ENCODE results near the gene TMEM202. TPM values are rescaled to one million over a fixed set of nuclear protein-coding genes. Genes with fewer than 3 reads are reported as not detected.
"Not testable (repeated sequence)": the region's sequence is repeated elsewhere in the genome, so short reads cannot be mapped to it uniquely, and the experiment has no call there.

Gene TMEM202
- total RNA-seq, 4 donors from 2014 or later = not detected

- TF ChIP-seq EP300 (IDR thresholded peaks at IDR 0.05) (no peak), POLR2AphosphoS5 (IDR thresholded peaks at IDR 0.05) (no peak), POLR2A (IDR thresholded peaks at IDR 0.05) (no peak), CTCF (IDR thresholded peaks at IDR 0.05) (no peak)
- Histone ChIP-seq H3K27me3 (peaks cover 4% of the 10 kb centered on the region), H3K4me3 (no peak overlapping the region), H3K9me3 (no peaks in the 10 kb centered on the region), H3K4me1 (peaks cover 24% of the 10 kb centered on the region), H3K36me3 (no peaks in the 10 kb centered on the region), H3K27ac (no peak overlapping the region)
- WGBS = 62% methylated on average over 2 of the region's 2 CpGs
- DNase-seq (ENCODE audit: low spot score in 2 of 2) = no peak
These were observed 18.2 kb upstream of the TMEM202 start for GRCh38 chr15:72379856-72380430.

GRCh38 chr15:72380743-72381142 lies 17.4 kb upstream of the TMEM202 start:
- no peak for TF ChIP-seq EP300 (IDR thresholded peaks at IDR 0.05)
- no peaks in the 10 kb centered on the region for H3K36me3 ChIP-seq
- H3K27me3 ChIP-seq = peaks cover 4% of the 10 kb centered on the region
- H3K9me3 ChIP-seq = no peaks in the 10 kb centered on the region
- DNase-seq (ENCODE audit: low spot score in 2 of 2) = no peak
- WGBS = 82% methylated on average over 4 of the region's 4 CpGs
- no peak overlapping the region for H3K27ac ChIP-seq
- H3K4me1 ChIP-seq = peaks cover 16% of the 10 kb centered on the region
- H3K4me3 ChIP-seq = no peak overlapping the region

GRCh38 chr15:72382146-72382545 lies 16.0 kb upstream of the TMEM202 start:
- TF ChIP-seq EP300 (IDR thresholded peaks at IDR 0.05) (no peak), CTCF (IDR thresholded peaks at IDR 0.05) (no peak), POLR2A (IDR thresholded peaks at IDR 0.05) (no peak), POLR2AphosphoS5 (IDR thresholded peaks at IDR 0.05) (no peak)
- Histone ChIP-seq H3K9me3 (no peaks in the 10 kb centered on the region), H3K36me3 (no peaks in the 10 kb centered on the region), H3K27ac (no peak overlapping the region), H3K4me1 (peaks cover 5% of the 10 kb centered on the region), H3K27me3 (peaks cover 4% of the 10 kb centered on the region), H3K4me3 (no peak overlapping the region)
- WGBS = 92% methylated on average over 2 of the region's 2 CpGs
- no peak for DNase-seq (ENCODE audit: low spot score in 2 of 2)

- no peak for DNase-seq (ENCODE audit: low spot score in 2 of 2)
- Histone ChIP-seq H3K27ac (no peak overlapping the region), H3K9me3 (no peaks in the 10 kb centered on the region), H3K4me1 (no peaks in the 10 kb centered on the region), H3K4me3 (no peak overlapping the region), H3K36me3 (no peaks in the 10 kb centered on the region), H3K27me3 (peaks cover 4% of the 10 kb centered on the region)
- TF ChIP-seq POLR2AphosphoS5 (IDR thresholded peaks at IDR 0.05) = no peak
- no peak for TF ChIP-seq EP300 (IDR thresholded peaks at IDR 0.05)
- TF ChIP-seq POLR2A (IDR thresholded peaks at IDR 0.05) = no peak
These were observed 10.4 kb upstream of the TMEM202 start for GRCh38 chr15:72387741-72388140.

- no peaks in the 10 kb centered on the region for H3K36me3 ChIP-seq
- TF ChIP-seq POLR2A (IDR thresholded peaks at IDR 0.05) (no peak), CTCF (IDR thresholded peaks at IDR 0.05) (no peak), POLR2AphosphoS5 (IDR thresholded peaks at IDR 0.05) (no peak), EP300 (IDR thresholded peaks at IDR 0.05) (no peak)
- no peaks in the 10 kb centered on the region for H3K4me1 ChIP-seq
- no peak overlapping the region for H3K27ac ChIP-seq
- DNase-seq (ENCODE audit: low spot score in 2 of 2) = no peak
- no peak overlapping the region for H3K4me3 ChIP-seq
- 83% methylated on average over 3 of the region's 3 CpGs for WGBS
- no peaks in the 10 kb centered on the region for H3K9me3 ChIP-seq
- peaks cover 4% of the 10 kb centered on the region for H3K27me3 ChIP-seq
These were observed 8.9 kb upstream of the TMEM202 start for GRCh38 chr15:72389231-72389630.

- WGBS = no CpG with 5 or more reads among the region's 24 CpGs
These were observed 1.8 kb upstream of the TMEM202 start for GRCh38 chr15:72396331-72396730.

GRCh38 chr15:72398648-72399047 lies 543 bp downstream of the TMEM202 start:
- TF ChIP-seq EP300 (IDR thresholded peaks at IDR 0.05) (no peak), POLR2AphosphoS5 (IDR thresholded peaks at IDR 0.05) (no peak), POLR2A (IDR thresholded peaks at IDR 0.05) (no peak), CTCF (IDR thresholded peaks at IDR 0.05) (no peak)
- H3K9me3 ChIP-seq = no peaks in the 10 kb centered on the region
- WGBS = 87% methylated on average over 7 of the region's 7 CpGs

More at GRCh38 chr15:72396331-72396730, 1.8 kb upstream of the TMEM202 start:
- not testable (repeated sequence) for H3K9me3 ChIP-seq; H3K27ac ChIP-seq; H3K4me1 ChIP-seq; DNase-seq (ENCODE audit: low spot score in 2 of 2); H3K27me3 ChIP-seq; H3K4me3 ChIP-seq; H3K36me3 ChIP-seq

More at GRCh38 chr15:72398648-72399047, 543 bp downstream of the TMEM202 start:
- no peak for DNase-seq (ENCODE audit: low spot score in 2 of 2)
- peaks cover 5% of the 10 kb centered on the region for H3K27me3 ChIP-seq
- H3K36me3 ChIP-seq = no peaks in the 10 kb centered on the region
- no peak overlapping the region for H3K4me3 ChIP-seq
- no peak overlapping the region for H3K27ac ChIP-seq
- no peaks in the 10 kb centered on the region for H3K4me1 ChIP-seq

Measured in suprapubic skin (tissue), 4 donors.